Lower leg skin (tissue), 3 donors: Measurements from ENCODE around the gene NPAS3.

Experiments used
- CTCF ChIP-seq, 3 donors: fragments of 450-650 bp; IDR thresholded peaks; one replicate each; pipeline ENCODE4 v1.5.1; 2016; ENCODE audit warnings: antibody characterized with exemption in 3 of 3, mild to moderate bottlenecking in 3 of 3, moderate library complexity in 2 of 3
- POLR2A ChIP-seq, 2 donors: fragments of 450-650 bp; IDR thresholded peaks; one replicate each; pipeline ENCODE4 v1.6.1; 2016 to 2017; ENCODE audit warnings: antibody characterized with exemption in 2 of 2, mild to moderate bottlenecking in 1 of 2, moderate library complexity in 1 of 2

DNA sequence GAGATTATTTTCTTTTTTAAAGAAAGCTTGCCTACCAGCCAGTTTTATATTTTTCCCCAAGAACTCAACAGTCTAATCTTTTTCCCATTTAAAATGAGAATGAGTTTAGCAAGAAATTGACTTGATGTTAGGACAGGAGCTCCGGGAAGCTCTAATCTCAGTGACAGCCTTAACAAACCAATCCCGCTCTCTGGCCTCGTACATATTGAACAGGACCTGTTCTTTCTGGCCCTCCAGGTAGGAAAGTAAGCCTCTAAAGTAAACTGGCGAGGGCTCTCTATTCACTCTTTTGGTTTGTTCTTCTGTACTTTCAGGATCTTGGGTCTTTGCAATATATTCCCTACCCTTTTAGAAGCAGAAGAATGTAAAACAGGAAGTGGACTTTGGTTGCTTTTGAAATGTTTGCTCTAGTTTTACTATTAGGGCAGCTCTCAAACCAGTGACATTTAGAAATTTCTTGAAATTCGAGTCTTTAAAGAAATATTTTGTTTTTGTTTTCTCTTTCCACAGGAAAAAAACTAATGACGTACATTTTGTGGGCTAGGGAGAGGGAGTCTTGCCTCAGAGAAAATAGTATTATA is 17.9 kb upstream of the NPAS3 start:
- no peak for TF ChIP-seq CTCF (IDR thresholded peaks at IDR 0.05)
- TF ChIP-seq POLR2A (IDR thresholded peaks at IDR 0.05): no peak
